Mucosa of stomach (tissue), 1 donor: ENCODE measurements around the gene USH2A.

ENCODE experiments used
- H3K27me3 ChIP-seq: one replicate; pipeline ENCODE4 v1.7.0; 2013; ENCODE audit warnings: mild to moderate bottlenecking, low read length; ENCODE audit not compliant: control insufficient read depth, insufficient read depth
- H3K36me3 ChIP-seq: one replicate; pipeline ENCODE4 v1.7.0; 2013; ENCODE audit warnings: low read length; ENCODE audit not compliant: control insufficient read depth, insufficient read depth
- H3K4me1 ChIP-seq: one replicate; pipeline ENCODE4 v1.7.0; 2013; ENCODE audit warnings: mild to moderate bottlenecking, low read length; ENCODE audit not compliant: control insufficient read depth, insufficient read depth
- H3K4me3 ChIP-seq: one replicate; pipeline ENCODE4 v1.7.0; 2013; ENCODE audit warnings: low read length
- H3K9ac ChIP-seq: one replicate; pipeline ENCODE4 v1.7.0; 2013; ENCODE audit warnings: mild to moderate bottlenecking, low read length, moderate library complexity
- H3K9me3 ChIP-seq: one replicate; pipeline ENCODE4 v1.7.0; 2013; ENCODE audit warnings: mild to moderate bottlenecking, low read length, moderate library complexity; ENCODE audit not compliant: control insufficient read depth
- donor health status: Pancreatic carcinoma.

The USH2A gene

DNA sequence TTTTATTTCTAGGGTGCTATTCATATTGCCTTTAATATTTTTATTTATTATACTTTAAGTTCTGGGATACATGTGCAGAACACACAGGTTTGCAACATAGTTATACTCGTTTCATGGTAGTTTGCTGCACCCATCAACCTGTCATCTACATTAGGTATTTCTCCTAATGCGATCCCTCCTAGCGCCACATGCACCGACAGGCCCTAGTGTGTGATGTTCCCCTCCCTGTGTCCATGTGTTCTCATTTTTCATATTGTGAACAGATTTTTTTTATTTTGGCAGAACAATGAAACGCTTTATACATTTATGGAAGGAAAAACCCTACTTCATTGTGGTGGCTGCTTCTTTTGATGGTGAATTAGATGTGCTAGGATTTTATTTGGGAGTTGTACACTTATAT lies 14.4 kb upstream of the USH2A start:
- no peaks in the 10 kb centered on the region for H3K27me3 ChIP-seq
- H3K36me3 ChIP-seq = no peaks in the 10 kb centered on the region
- H3K4me3 ChIP-seq = no peak overlapping the region
- no peaks in the 10 kb centered on the region for H3K4me1 ChIP-seq
- H3K9ac ChIP-seq = no peak overlapping the region
- no peaks in the 10 kb centered on the region for H3K9me3 ChIP-seq

DNA sequence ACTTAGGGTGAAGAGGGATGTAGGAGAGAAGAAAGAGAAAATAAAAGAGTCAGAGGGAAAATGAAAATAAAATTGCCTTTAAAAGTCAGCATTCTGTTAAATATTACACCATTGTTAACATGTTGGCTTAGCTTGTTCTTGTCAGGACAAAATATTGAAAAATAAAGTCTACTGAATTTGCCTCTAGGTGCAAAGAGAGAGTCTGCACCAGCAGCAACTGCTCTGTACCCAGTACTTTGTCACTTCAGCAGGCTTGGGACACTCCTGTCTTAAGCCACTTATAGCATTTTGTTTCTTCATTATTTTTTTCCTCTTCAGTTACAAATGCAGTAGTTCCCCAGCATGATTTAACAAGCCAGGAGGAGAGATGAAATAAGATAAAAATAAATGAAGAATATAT lies 11.0 kb upstream of the USH2A start:
- Histone ChIP-seq H3K36me3 (no peaks in the 10 kb centered on the region), H3K9ac (no peak overlapping the region), H3K27me3 (no peaks in the 10 kb centered on the region), H3K4me1 (no peaks in the 10 kb centered on the region), H3K4me3 (no peak overlapping the region), H3K9me3 (no peaks in the 10 kb centered on the region)

DNA sequence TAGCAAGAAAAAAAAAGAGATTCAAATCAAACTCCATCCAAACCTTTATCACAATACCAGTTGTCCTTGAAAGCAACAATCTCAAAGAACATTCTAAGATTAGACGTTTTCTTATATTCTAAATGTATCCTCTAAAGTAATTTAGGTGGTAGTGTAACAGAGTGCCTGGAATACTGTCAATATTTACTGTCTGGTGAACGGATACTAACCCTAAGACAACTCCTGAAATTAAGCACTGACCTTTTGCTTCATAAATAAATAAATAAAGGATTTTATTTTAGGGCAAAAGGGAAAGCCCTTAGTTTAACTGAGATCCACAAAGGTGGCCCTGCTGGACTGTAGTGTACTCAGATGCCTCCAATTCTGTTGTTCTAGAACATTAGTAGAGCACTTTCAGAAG lies 9.9 kb upstream of the USH2A start:
- Histone ChIP-seq H3K27me3 (no peaks in the 10 kb centered on the region), H3K4me3 (no peak overlapping the region), H3K9me3 (no peaks in the 10 kb centered on the region)

DNA sequence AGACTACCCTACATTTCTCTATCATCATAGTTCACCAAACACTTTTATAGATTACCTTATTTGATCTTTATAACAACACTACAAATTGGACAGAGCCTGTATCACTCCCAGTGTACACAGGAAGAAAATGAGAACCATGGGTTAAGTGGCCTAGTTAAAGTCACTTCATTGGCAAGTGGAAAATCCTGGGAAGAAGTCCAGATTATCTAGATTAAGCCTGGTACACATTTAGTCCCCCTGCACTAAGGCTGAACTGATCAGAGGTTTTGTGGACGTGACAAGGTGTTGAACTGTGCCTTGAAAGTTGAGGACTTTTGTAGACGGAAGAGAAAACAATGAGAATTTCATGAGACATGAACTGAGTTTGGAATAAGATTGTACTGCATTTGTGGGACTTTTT lies 7.5 kb upstream of the USH2A start:
- Histone ChIP-seq H3K27me3 (no peaks in the 10 kb centered on the region), H3K4me1 (no peaks in the 10 kb centered on the region), H3K4me3 (no peak overlapping the region), H3K9ac (no peak overlapping the region), H3K36me3 (no peaks in the 10 kb centered on the region), H3K9me3 (no peaks in the 10 kb centered on the region)

More for the DNA sequence above, 9.9 kb upstream of the USH2A start:
- H3K4me1 ChIP-seq = no peaks in the 10 kb centered on the region
- H3K36me3 ChIP-seq = no peaks in the 10 kb centered on the region
- H3K9ac ChIP-seq = no peak overlapping the region

DNA sequence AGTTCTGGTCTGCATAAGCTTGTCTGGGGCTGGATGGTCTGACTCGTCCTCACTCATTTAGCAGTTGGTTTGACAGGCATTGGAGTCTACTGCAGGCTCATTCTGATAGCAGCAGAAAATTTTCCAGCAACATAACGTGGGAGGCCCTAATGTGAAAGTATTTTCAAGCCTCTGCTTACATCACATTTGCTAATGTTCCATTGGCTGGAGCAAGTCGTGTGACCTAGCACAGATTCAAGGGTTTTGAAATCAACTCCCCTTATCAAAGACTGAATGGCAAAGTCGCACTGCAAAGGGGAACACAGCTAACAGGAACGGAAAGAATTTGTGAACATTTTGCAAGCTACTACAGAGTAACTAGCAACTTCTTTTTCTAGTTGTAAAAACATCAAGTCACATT lies 2.3 kb upstream of the USH2A start:
- H3K4me1 ChIP-seq = no peaks in the 10 kb centered on the region

DNA sequence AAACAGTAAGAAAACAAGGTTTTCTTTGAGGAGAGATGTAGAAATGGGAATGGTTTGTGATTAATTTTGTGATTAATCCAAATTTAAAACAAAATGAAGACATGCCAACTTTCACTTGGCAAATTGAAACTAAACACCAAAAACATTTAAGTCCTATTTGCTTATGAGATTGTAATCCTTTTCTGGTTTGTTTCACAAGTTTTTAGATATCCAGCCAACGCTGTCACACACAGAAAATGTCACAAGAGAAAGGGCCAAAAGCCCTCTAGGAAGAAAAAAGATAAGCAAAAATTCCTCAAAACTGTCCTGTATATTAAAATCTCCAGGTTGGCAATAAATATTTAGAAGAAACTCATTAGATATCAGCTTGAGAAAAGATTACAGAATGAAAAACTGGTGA lies 2.5 kb downstream of the USH2A start:
- Histone ChIP-seq H3K9ac (no peak overlapping the region), H3K4me1 (no peaks in the 10 kb centered on the region), H3K4me3 (no peak overlapping the region), H3K9me3 (no peaks in the 10 kb centered on the region), H3K27me3 (no peaks in the 10 kb centered on the region), H3K36me3 (no peaks in the 10 kb centered on the region)

More for the DNA sequence above, 2.3 kb upstream of the USH2A start:
- Histone ChIP-seq H3K9me3 (no peaks in the 10 kb centered on the region), H3K9ac (no peak overlapping the region), H3K36me3 (no peaks in the 10 kb centered on the region), H3K4me3 (no peak overlapping the region), H3K27me3 (no peaks in the 10 kb centered on the region)

DNA sequence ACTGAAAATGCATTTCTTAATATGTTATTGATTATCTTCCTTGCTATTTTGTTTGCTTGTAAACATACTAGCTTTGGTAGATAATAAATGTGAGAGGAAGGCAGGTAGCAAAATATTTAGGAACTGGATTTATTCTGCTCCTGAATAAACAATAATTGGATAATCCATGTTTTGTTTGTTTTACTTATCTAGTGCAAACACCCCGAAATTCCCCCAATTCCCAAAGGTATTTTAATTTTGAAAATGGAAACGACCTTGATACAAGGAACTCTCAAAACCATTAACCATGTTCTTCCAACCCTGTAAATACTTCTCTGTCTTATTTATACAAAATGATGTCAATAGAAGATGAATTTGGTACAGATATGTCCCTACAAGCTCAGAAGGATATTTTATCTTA lies 3.0 kb downstream of the USH2A start:
- H3K9ac ChIP-seq = no peak overlapping the region
- H3K36me3 ChIP-seq = no peaks in the 10 kb centered on the region
- H3K4me1 ChIP-seq = no peaks in the 10 kb centered on the region
- H3K4me3 ChIP-seq = no peak overlapping the region
- H3K9me3 ChIP-seq = no peaks in the 10 kb centered on the region
- H3K27me3 ChIP-seq = no peaks in the 10 kb centered on the region

DNA sequence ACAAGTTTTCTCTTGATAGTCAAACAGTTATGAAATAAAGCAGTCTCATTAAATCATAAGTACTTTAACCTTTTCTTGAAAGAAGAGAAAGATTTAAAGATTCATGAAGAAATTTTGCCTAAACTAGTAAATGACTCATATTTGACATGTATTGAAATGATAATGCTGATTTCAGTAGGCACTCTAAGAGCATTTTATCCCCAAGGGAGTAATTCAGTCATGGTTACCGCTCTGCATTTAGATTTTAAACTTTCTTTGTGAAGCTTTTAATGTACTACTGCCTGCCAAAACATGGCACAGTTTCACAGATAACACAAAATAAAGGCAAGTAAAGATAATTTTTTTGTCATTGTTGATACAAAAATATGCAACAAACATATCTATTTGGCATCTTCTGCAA lies 6.8 kb downstream of the USH2A start:
- Histone ChIP-seq H3K9me3 (no peaks in the 10 kb centered on the region), H3K9ac (no peak overlapping the region), H3K27me3 (no peaks in the 10 kb centered on the region), H3K4me3 (no peak overlapping the region), H3K36me3 (no peaks in the 10 kb centered on the region), H3K4me1 (no peaks in the 10 kb centered on the region)

DNA sequence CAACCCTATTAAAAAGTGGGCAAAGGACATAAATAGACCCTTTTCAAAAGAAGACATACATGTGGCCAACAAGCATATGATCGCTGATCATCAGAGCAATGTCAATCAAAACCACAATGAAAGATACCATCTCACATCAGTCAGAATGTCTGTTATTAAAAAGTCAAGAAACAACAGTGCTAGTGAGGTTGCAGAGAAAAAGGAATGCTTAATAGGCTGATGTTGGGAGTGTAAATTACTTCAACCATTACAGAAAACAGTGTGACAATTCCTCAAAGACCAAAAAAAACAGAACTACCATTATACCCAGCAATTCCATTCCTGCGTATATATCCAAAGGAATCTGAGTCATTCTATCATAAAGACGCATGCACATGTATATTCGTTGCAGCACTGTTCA lies 13.2 kb downstream of the USH2A start:
- Histone ChIP-seq H3K27me3 (no peaks in the 10 kb centered on the region), H3K4me1 (no peaks in the 10 kb centered on the region), H3K9ac (no peak overlapping the region), H3K9me3 (no peaks in the 10 kb centered on the region), H3K36me3 (no peaks in the 10 kb centered on the region), H3K4me3 (no peak overlapping the region)

DNA sequence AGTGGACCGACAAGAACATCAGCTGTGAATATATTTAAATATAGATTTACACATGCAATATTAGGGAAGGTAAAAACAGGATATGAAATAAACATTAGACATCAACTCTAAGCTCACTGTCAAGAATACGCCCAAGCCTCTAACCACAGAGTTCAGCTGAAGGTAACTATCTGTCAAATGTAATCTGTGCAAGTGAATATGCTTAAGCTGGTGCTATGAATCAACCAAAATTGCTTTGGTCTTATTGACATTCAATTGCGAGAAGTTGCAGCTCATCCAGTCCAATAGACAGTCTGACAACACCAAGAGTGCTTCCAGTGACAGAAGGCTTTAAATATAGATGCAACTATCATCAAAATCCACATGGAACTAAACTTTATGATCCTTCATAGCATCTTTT lies 32.3 kb downstream of the USH2A start:
- no peaks in the 10 kb centered on the region for H3K4me1 ChIP-seq
- H3K4me3 ChIP-seq = no peak overlapping the region
- no peaks in the 10 kb centered on the region for H3K27me3 ChIP-seq
- H3K9me3 ChIP-seq = no peaks in the 10 kb centered on the region
- no peaks in the 10 kb centered on the region for H3K36me3 ChIP-seq
- no peak overlapping the region for H3K9ac ChIP-seq

DNA sequence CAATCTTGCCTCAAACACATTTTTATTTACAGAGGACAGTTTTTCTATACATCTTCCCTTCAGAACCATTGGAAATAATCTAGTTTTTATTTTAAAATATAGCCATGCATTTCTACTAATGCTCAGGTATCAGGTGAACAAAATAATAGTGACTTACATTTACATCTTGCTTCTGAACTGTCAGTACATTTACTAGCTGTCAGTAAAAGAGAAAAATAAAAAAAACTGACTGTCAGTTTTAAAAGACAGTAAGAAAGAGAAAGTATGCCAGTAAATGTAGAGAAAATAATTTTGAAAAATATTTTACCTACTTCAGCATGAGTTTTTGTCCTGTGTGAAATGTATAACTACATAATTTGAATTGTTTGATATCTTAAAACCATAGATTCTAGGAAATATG lies 33.5 kb downstream of the USH2A start:
- Histone ChIP-seq H3K9me3 (no peaks in the 10 kb centered on the region), H3K4me3 (no peak overlapping the region), H3K36me3 (no peaks in the 10 kb centered on the region), H3K27me3 (no peaks in the 10 kb centered on the region), H3K9ac (no peak overlapping the region), H3K4me1 (no peaks in the 10 kb centered on the region)

DNA sequence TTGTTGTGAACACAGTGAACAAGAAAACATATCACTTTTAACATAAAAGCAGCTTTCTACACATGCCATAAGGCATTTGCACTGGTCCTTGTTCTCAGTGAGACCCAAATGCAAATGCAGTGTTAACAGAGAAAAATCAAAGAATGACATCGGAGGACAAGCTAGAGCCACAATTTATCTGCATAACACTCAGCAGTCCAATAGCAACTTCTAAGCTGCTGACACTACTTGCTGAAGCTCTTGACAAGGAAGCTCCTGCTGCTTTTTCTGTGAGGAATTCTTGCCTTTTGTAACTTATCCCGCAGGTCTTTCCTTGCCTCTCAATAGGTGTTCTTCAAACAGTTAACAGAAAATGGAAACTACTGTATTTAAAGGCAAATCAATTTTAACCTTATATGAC lies 34.7 kb downstream of the USH2A start:
- H3K4me1 ChIP-seq = no peaks in the 10 kb centered on the region
- no peaks in the 10 kb centered on the region for H3K27me3 ChIP-seq
- no peak overlapping the region for H3K9ac ChIP-seq
- H3K9me3 ChIP-seq = no peaks in the 10 kb centered on the region
- no peak overlapping the region for H3K4me3 ChIP-seq
- no peaks in the 10 kb centered on the region for H3K36me3 ChIP-seq

DNA sequence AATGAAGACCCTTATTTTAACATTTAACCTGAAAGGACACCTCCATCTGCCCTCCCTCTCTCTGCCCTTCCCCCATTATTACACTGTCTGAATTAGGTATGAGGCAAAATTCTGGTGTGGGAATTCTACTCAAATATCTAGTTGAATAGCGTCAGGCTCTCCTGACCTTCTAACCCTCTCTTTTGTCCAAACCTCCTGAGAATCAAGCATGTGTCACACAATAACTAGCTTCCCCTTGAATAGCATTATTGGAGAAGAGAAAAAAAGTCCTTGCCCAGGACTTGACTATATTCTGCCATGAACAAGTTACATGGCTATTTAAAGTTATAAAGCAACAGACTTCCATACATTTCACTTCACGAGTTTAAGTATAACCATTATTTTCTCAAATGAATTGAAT lies 35.5 kb downstream of the USH2A start:
- Histone ChIP-seq H3K4me3 (no peak overlapping the region), H3K9me3 (no peaks in the 10 kb centered on the region), H3K9ac (no peak overlapping the region), H3K27me3 (no peaks in the 10 kb centered on the region), H3K4me1 (no peaks in the 10 kb centered on the region), H3K36me3 (no peaks in the 10 kb centered on the region)
